Fibroblast of lung (primary cell): Measurements from ENCODE around the gene FAM83D. TPM values are rescaled to one million over a fixed set of nuclear protein-coding genes. Genes with fewer than 3 reads are reported as not detected.
A peak's percentile ranks its signal among the peaks of the same experiment; 100 is the strongest.

Source experiments
- DNase-seq, 2 donors: peaks; one replicate each; pipeline versions ENCODE4 v3.0.0 to v3.0.0-alpha.2; 2010; ENCODE audit warnings: low read depth in 2 of 2
- H2AFZ ChIP-seq: 2 replicates; pipeline ENCODE4 v1.5.1; 2012; ENCODE audit warnings: low read length, control low read depth, inconsistent platforms
- H3K27ac ChIP-seq: 2 replicates; pipeline ENCODE4 v1.5.1; 2011; ENCODE audit warnings: low read length, control low read depth; ENCODE audit not compliant: insufficient read depth
- H3K27me3 ChIP-seq: 2 replicates; pipeline ENCODE4 v1.5.1; 2011; ENCODE audit warnings: mild to moderate bottlenecking, low read length; ENCODE audit not compliant: control insufficient read depth, insufficient read depth
- H3K36me3 ChIP-seq: 2 replicates; pipeline ENCODE4 v1.5.1; 2011; ENCODE audit warnings: low read length; ENCODE audit not compliant: control insufficient read depth, insufficient read depth
- H3K4me1 ChIP-seq: 2 replicates; pipeline ENCODE4 v1.5.1; 2011; ENCODE audit warnings: low read length; ENCODE audit not compliant: control insufficient read depth, insufficient read depth; ENCODE audit errors: extremely low read depth
- H3K4me2 ChIP-seq: 2 replicates; pipeline ENCODE4 v1.5.1; 2011; ENCODE audit warnings: low read length, control low read depth; ENCODE audit not compliant: insufficient read depth; ENCODE audit errors: extremely low read depth
- H3K4me3 ChIP-seq, 4 experiments: fragments of 200-600 bp in 1 of 4; sonication (generic) in 1 of 4; replicated peaks in 1 of 4; 2 replicates each; pipeline ENCODE4 v1.5.1; 2011 to 2016; ENCODE audit warnings: low read length in 4 of 4, low read depth in 3 of 4, mild to moderate bottlenecking in 3 of 4, control low read depth in 2 of 4, inconsistent platforms in 1 of 4, mixed read lengths in 1 of 4; ENCODE audit not compliant: insufficient read depth in 1 of 4; ENCODE audit errors: control extremely low read depth in 1 of 4
- H3K79me2 ChIP-seq: 2 replicates; pipeline ENCODE4 v1.5.1; 2012; ENCODE audit warnings: mild to moderate bottlenecking, low read length, inconsistent platforms; ENCODE audit not compliant: control insufficient read depth, insufficient read depth
- H3K9ac ChIP-seq: 2 replicates; pipeline ENCODE4 v1.5.1; 2011; ENCODE audit warnings: mild to moderate bottlenecking, low read length, control low read depth; ENCODE audit not compliant: insufficient read depth
- H3K9me3 ChIP-seq: 2 replicates; pipeline ENCODE4 v1.5.1; 2012; ENCODE audit warnings: low read depth, low read length; ENCODE audit not compliant: control insufficient read depth, insufficient read depth
- H4K20me1 ChIP-seq: 2 replicates; pipeline ENCODE4 v1.5.1; 2011; ENCODE audit warnings: low read length; ENCODE audit not compliant: control insufficient read depth, insufficient read depth; ENCODE audit errors: extremely low read depth
- CTCF ChIP-seq, 2 donors: IDR thresholded peaks in 1 of 2; conservative IDR thresholded peaks in 1 of 2; 1 replicate in 1 of 2; 2 replicates in 1 of 2; pipeline ENCODE4 v1.5.1; 2011 to 2012; ENCODE audit warnings: low read length in 2 of 2, control low read depth in 1 of 2, inconsistent platforms in 1 of 2, low read depth in 1 of 2, mild to moderate bottlenecking in 1 of 2
- EZH2 ChIP-seq: IDR thresholded peaks from 2 replicates; pipeline ENCODE4 v1.5.1; 2012; ENCODE audit warnings: low read length, control low read depth, mild to moderate bottlenecking; ENCODE audit errors: missing control alignments
- polyA plus RNA-seq, 2 donors: library from polyadenylated mRNA; depleted of rRNA in 1 of 2; stranded (reverse) in 1 of 2; unstranded in 1 of 2; fragments of >200 nt; gene quantifications; 2 replicates each; pipeline ENCODE4 v1.2.1, GENCODE V29; 2011 to 2012; ENCODE audit warnings: missing spikeins in 1 of 2
- total RNA-seq: library from RNA; depleted of rRNA; stranded (reverse); fragments of >200 nt; gene quantifications from 2 replicates; pipeline ENCODE4 v1.2.1, GENCODE V29; 2014

The FAM83D gene
- total and polyA plus RNA-seq, 2 donors (not counting 1 experiment from before 2014, with no cell fraction given) = 21.3 to 34.5 TPM

- H3K27ac ChIP-seq = peak overlapping the region; percentile 93
Measured at GRCh38 chr20:38961530-38962043, 35.4 kb downstream of the FAM83D start.

GRCh38 chr20:38962044-38962927 is 36.1 kb downstream of the FAM83D start, which contains the start of gene DHX35:
Gene DHX35, plus strand, starts transcription at chr20:38962344. Its CDS starts 24 bp downstream, at chr20:38962368.
- H3K4me1 ChIP-seq = no peaks in the 10 kb centered on the region
- H3K9ac ChIP-seq = peak within 1 kb of the TSS; percentile 93
- H3K4me3 ChIP-seq = peak within 1 kb of the TSS; percentile 94 to 98 (median 97)
- H3K27me3 ChIP-seq = no peaks in the 10 kb centered on the region
- H3K9me3 ChIP-seq = no peaks in the 10 kb centered on the region
- peak within 1 kb of the TSS; percentile 93 for H3K27ac ChIP-seq
- peak; percentile 91 to 96 for DNase-seq
- H2AFZ ChIP-seq = peak within 1 kb of the TSS; percentile 99
- H3K79me2 ChIP-seq = peaks cover 27% of the 10 kb centered on the region
- TF ChIP-seq CTCF (conservative IDR thresholded peaks at IDR 0.05 in 1 of 2, IDR thresholded peaks at IDR 0.05 in 1 of 2; ENCODE audit: low read depth in 1 of 2, low read length in 2 of 2) (peak; percentile 46 to 53), EZH2 (no peak)
- no peaks in the 10 kb centered on the region for H3K36me3 ChIP-seq
- H4K20me1 ChIP-seq = no peaks in the 10 kb centered on the region
- peak within 1 kb of the TSS; percentile 98 for H3K4me2 ChIP-seq

More at GRCh38 chr20:38961530-38962043, 35.4 kb downstream of the FAM83D start:
- Histone ChIP-seq H3K79me2 (peaks cover 27% of the 10 kb centered on the region), H3K9me3 (no peaks in the 10 kb centered on the region), H3K9ac (peak overlapping the region; percentile 93), H3K27me3 (no peaks in the 10 kb centered on the region), H3K4me1 (no peaks in the 10 kb centered on the region), H4K20me1 (no peaks in the 10 kb centered on the region), H3K4me3 (peak overlapping the region; percentile 68 to 98 (median 96)), H3K4me2 (peak overlapping the region; percentile 98), H2AFZ (peak overlapping the region; percentile 99), H3K36me3 (no peaks in the 10 kb centered on the region)
- TF ChIP-seq EZH2 (no peak), CTCF (conservative IDR thresholded peaks at IDR 0.05 in 1 of 2, IDR thresholded peaks at IDR 0.05 in 1 of 2; ENCODE audit: low read depth in 1 of 2, low read length in 2 of 2) (no peak)
- DNase-seq = no peak

GRCh38 chr20:38962928-38963401 is 36.7 kb downstream of the FAM83D start:
- peak overlapping the region; percentile 93 for H3K27ac ChIP-seq
- H2AFZ ChIP-seq = no peak overlapping the region
- H3K36me3 ChIP-seq = no peaks in the 10 kb centered on the region
- H3K4me2 ChIP-seq = peak overlapping the region; percentile 90
- H3K9me3 ChIP-seq = no peaks in the 10 kb centered on the region
- peak overlapping the region; percentile 93 for H3K9ac ChIP-seq
- no peaks in the 10 kb centered on the region for H4K20me1 ChIP-seq
- TF ChIP-seq EZH2 (no peak), CTCF (conservative IDR thresholded peaks at IDR 0.05 in 1 of 2, IDR thresholded peaks at IDR 0.05 in 1 of 2; ENCODE audit: low read depth in 1 of 2, low read length in 2 of 2) (no peak)
- no peaks in the 10 kb centered on the region for H3K4me1 ChIP-seq
- no peak for DNase-seq
- no peaks in the 10 kb centered on the region for H3K27me3 ChIP-seq
- H3K4me3 ChIP-seq = peak overlapping the region; percentile 94 to 98 (median 97)
- H3K79me2 ChIP-seq = peaks cover 29% of the 10 kb centered on the region
